Smooth muscle cell (in vitro differentiated cells): Measurements from ENCODE around the gene ARL4C. TPM values are rescaled to one million over a fixed set of nuclear protein-coding genes. Genes with fewer than 3 reads are reported as not detected.

Experiments used
- DNase-seq: peaks from one replicate; lab custom pipeline; 2025; ENCODE audit not compliant: unreplicated experiment; lab: John Stamatoyannopoulos, UW
- H2AFZ ChIP-seq: fragments of 200-600 bp; sonication (generic); 2 replicates; pipeline ENCODE4 v1.6.0; 2016; ENCODE audit warnings: antibody characterized with exemption, low read depth, mild to moderate bottlenecking
- H3F3A ChIP-seq: fragments of 200-600 bp; sonication (generic); 2 replicates; pipeline ENCODE4 v1.6.0; 2017; ENCODE audit warnings: antibody characterized with exemption, low read depth
- H3K27ac ChIP-seq: fragments of 200-600 bp; sonication (generic); 2 replicates; pipeline ENCODE4 v1.5.1; 2016; ENCODE audit warnings: low read depth, mild to moderate bottlenecking
- H3K27me3 ChIP-seq: fragments of 200-600 bp; sonication (generic); 2 replicates; pipeline ENCODE4 v1.6.1; 2016; ENCODE audit warnings: low read depth, mild to moderate bottlenecking
- H3K36me3 ChIP-seq: fragments of 200-600 bp; sonication (generic); 2 replicates; pipeline ENCODE4 v1.5.1; 2016; ENCODE audit warnings: low read depth
- H3K4me1 ChIP-seq: fragments of 200-600 bp; sonication (generic); 2 replicates; pipeline ENCODE4 v1.5.1; 2016; ENCODE audit warnings: low read depth
- H3K4me2 ChIP-seq: fragments of 200-600 bp; sonication (generic); 2 replicates; pipeline ENCODE4 v1.6.0; 2016; ENCODE audit warnings: mild to moderate bottlenecking
- H3K4me3 ChIP-seq: fragments of 200-600 bp; sonication (generic); 2 replicates; pipeline ENCODE4 v1.5.1; 2016; ENCODE audit warnings: mild to moderate bottlenecking
- H3K79me2 ChIP-seq: fragments of 200-600 bp; sonication (generic); 2 replicates; pipeline ENCODE4 v1.6.0; 2016; ENCODE audit warnings: low read depth, mild to moderate bottlenecking
- H3K9ac ChIP-seq: fragments of 200-600 bp; sonication (generic); 2 replicates; pipeline ENCODE4 v1.6.0; 2016; ENCODE audit warnings: low read depth
- H3K9me3 ChIP-seq: fragments of 200-600 bp; sonication (generic); replicated peaks from 2 replicates; pipeline ENCODE4 v1.5.1; 2016; ENCODE audit warnings: low read depth
- H4K20me1 ChIP-seq: fragments of 200-600 bp; sonication (generic); 2 replicates; pipeline ENCODE4 v1.6.0; 2016; ENCODE audit warnings: low read depth
- WGBS: methylation state at CpG from one replicate; pipeline ENCODE4 v1.1.7; 2016; ENCODE audit warnings: low lambda C conversion rate; 5-methylcytosine and 5-hydroxymethylcytosine counted together
- polyA plus RNA-seq: library from polyadenylated mRNA; unstranded; fragments of >200 nt; fragmentation: Nextera tagmentation; extraction: Ambion mirVana; gene quantifications from 2 replicates; pipeline ENCODE4 v1.2.1, GENCODE V29; 2016
- total RNA-seq: library from RNA; depleted of rRNA; stranded (reverse); fragments of >200 nt; gene quantifications from 2 replicates; pipeline ENCODE4 v1.2.3, GENCODE V29; 2014
- TF ChIP-seq, protein P1 (sequence below): fragments of 200-600 bp; sonication (generic); IDR thresholded peaks from 2 replicates; pipeline ENCODE4 v1.5.1; 2017; ENCODE audit warnings: borderline replicate concordance, mild to moderate bottlenecking, antibody characterized with exemption; ENCODE audit not compliant: insufficient read depth, poor library complexity, severe bottlenecking

The ARL4C gene
- total and polyA plus RNA-seq, 2 experiments from 2014 or later, result 8.0 to 9.5 TPM

DNA sequence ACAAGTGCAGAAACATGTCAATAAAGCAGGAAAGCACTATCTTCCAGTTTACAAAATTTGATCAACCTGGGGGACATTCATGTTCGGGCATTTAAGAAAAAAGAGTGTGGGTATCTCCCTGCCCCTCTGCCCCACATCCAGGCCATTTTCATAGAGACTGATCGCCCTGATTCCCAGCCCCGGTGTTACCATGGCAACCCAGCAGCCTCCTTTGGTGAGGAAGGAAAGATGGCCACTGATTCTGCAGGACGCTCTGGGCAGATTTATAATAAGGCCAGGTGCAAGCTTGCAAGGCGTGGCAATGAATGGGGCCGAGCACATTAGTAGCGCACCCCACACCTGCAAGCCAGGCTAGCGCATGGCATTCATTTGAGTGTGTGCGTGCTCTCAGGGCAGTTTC, 36.7 kb upstream of the ARL4C start:
- no peaks in the 10 kb centered on the region for H3K79me2 ChIP-seq

DNA sequence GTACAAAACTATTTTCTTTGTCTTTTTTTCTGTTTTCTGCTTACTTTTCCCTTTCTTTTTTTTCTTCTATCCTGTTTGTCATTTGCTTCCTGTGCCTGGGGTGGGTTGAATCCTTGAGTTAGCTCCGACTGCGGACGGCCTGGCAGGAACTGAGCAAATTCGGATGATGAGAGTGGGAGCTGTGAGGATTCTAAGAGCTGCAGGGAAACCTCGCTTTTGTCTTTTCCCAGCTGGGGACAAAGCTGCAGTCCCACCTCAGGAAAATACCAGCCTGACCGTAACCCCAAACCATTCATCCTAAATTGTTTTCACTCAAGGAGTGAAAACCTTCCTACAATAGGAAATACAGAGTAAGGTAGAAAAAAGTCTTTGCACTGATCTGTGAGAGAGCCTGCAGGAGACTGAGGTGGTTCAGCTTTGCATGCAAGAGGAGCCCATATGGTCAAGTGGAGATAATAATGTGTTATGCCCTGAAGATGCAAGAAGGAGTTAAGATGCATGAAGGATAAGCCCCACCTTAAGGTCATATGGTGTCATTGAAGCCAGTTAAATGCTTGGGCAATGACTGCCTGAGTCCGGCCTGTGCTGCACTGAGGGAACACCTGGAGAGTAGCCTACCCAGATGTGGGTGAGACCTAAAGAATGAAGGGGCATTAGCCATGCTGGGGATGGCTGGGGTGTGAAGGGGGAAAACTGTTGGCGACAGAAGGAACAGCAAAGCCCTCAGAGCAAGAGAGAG, 31.7 kb upstream of the ARL4C start:
- no peak for DNase-seq
- H3K9ac ChIP-seq, result no peak overlapping the region
- 84% methylated on average over 8 of the region's 8 CpGs for WGBS

More for the DNA sequence above, 36.7 kb upstream of the ARL4C start:
- no peak overlapping the region for H3K27ac ChIP-seq
- no peaks in the 10 kb centered on the region for H3F3A ChIP-seq
- no peak overlapping the region for H3K4me2 ChIP-seq
- DNase-seq, result no peak
- H3K4me3 ChIP-seq, result no peak overlapping the region
- H3K36me3 ChIP-seq, result no peaks in the 10 kb centered on the region
- H3K4me1 ChIP-seq, result peaks cover 2% of the 10 kb centered on the region
- no peak overlapping the region for H3K9ac ChIP-seq
- H4K20me1 ChIP-seq, result no peaks in the 10 kb centered on the region
- H3K9me3 ChIP-seq, result no peaks in the 10 kb centered on the region
- TF ChIP-seq, protein P1, sequence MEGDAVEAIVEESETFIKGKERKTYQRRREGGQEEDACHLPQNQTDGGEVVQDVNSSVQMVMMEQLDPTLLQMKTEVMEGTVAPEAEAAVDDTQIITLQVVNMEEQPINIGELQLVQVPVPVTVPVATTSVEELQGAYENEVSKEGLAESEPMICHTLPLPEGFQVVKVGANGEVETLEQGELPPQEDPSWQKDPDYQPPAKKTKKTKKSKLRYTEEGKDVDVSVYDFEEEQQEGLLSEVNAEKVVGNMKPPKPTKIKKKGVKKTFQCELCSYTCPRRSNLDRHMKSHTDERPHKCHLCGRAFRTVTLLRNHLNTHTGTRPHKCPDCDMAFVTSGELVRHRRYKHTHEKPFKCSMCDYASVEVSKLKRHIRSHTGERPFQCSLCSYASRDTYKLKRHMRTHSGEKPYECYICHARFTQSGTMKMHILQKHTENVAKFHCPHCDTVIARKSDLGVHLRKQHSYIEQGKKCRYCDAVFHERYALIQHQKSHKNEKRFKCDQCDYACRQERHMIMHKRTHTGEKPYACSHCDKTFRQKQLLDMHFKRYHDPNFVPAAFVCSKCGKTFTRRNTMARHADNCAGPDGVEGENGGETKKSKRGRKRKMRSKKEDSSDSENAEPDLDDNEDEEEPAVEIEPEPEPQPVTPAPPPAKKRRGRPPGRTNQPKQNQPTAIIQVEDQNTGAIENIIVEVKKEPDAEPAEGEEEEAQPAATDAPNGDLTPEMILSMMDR, result no peak
- WGBS, result 93% methylated on average over 9 of the region's 9 CpGs
- no peak overlapping the region for H2AFZ ChIP-seq
- H3K27me3 ChIP-seq, result no peaks in the 10 kb centered on the region

DNA sequence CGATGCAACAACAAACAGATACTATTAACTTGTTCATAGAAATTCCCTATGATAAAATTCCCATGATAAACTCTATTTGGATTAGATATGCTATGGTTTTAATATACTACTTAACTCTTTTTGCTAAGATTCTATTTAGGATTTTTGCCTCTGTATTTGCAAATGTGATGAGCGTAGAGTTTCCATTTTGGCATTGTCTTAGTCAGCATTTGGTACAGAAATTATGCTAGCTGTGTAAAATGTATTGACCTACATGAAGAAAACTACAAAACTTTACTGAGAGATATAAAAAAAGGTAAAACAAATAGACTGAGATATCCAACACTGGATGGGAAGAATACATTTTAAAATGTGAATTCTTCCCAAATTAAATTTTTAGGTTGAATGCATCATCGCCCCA, 29.8 kb upstream of the ARL4C start:
- no peaks in the 10 kb centered on the region for H3K79me2 ChIP-seq
- TF ChIP-seq, protein P1, result no peak
- 95% methylated on average over 3 of the region's 3 CpGs for WGBS
- no peaks in the 10 kb centered on the region for H3K36me3 ChIP-seq
- H3K4me1 ChIP-seq, result peaks cover 4% of the 10 kb centered on the region
- no peak for DNase-seq
- no peak overlapping the region for H3K27ac ChIP-seq
- no peak overlapping the region for H3K4me2 ChIP-seq
- H4K20me1 ChIP-seq, result no peaks in the 10 kb centered on the region
- H3K4me3 ChIP-seq, result no peak overlapping the region
- no peak overlapping the region for H3K9ac ChIP-seq
- no peaks in the 10 kb centered on the region for H3F3A ChIP-seq
- H3K27me3 ChIP-seq, result no peaks in the 10 kb centered on the region
- H3K9me3 ChIP-seq, result no peaks in the 10 kb centered on the region
- H2AFZ ChIP-seq, result no peak overlapping the region

More for the DNA sequence above, 31.7 kb upstream of the ARL4C start:
- Histone ChIP-seq H3K4me1 (peaks cover 4% of the 10 kb centered on the region), H3K9me3 (no peaks in the 10 kb centered on the region), H3K4me2 (no peak overlapping the region), H3K79me2 (no peaks in the 10 kb centered on the region), H2AFZ (no peak overlapping the region), H4K20me1 (no peaks in the 10 kb centered on the region), H3K27ac (no peak overlapping the region), H3K4me3 (no peak overlapping the region), H3K36me3 (no peaks in the 10 kb centered on the region), H3K27me3 (no peaks in the 10 kb centered on the region), H3F3A (no peaks in the 10 kb centered on the region)
- TF ChIP-seq, protein P1, result no peak

DNA sequence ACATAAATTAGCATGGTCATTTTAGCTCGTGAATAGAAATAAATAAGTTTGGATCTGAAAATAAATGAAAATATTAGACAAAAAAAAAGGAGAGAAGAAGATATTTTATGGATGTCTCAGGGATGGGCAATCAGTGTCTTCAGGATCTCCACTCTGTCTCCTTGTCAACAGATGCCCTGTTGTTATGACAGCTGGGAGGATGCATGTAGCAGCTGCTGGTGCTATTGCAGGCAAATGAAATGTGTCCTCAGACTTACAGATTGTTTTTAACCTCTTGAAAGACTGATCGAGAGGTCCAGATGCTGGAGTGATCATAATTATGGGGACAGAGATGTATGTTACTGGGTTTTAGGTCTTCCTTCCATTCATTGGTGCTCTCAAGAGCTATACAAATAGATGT, 24.7 kb upstream of the ARL4C start:
- TF ChIP-seq, protein P1, result no peak
- Histone ChIP-seq H4K20me1 (no peaks in the 10 kb centered on the region), H3K36me3 (no peaks in the 10 kb centered on the region), H3K27me3 (no peaks in the 10 kb centered on the region), H2AFZ (no peak overlapping the region), H3K4me1 (no peaks in the 10 kb centered on the region), H3K4me2 (no peak overlapping the region), H3K9ac (no peak overlapping the region), H3K9me3 (no peaks in the 10 kb centered on the region), H3K79me2 (no peaks in the 10 kb centered on the region), H3F3A (no peaks in the 10 kb centered on the region), H3K4me3 (no peak overlapping the region), H3K27ac (no peak overlapping the region)
- WGBS, result 86% methylated on average over 2 of the region's 2 CpGs
- DNase-seq, result no peak
